ENCODE data around the gene ADA. TPM values are rescaled to one million over a fixed set of nuclear protein-coding genes. Genes with fewer than 3 reads are reported as not detected.

ADA gene
- total and polyA plus RNA-seq, 2 of the 13 experiments (the other 11 are each of a cell fraction or from before 2014, with no cell fraction given) = 2.5 to 11.3 TPM

DNA sequence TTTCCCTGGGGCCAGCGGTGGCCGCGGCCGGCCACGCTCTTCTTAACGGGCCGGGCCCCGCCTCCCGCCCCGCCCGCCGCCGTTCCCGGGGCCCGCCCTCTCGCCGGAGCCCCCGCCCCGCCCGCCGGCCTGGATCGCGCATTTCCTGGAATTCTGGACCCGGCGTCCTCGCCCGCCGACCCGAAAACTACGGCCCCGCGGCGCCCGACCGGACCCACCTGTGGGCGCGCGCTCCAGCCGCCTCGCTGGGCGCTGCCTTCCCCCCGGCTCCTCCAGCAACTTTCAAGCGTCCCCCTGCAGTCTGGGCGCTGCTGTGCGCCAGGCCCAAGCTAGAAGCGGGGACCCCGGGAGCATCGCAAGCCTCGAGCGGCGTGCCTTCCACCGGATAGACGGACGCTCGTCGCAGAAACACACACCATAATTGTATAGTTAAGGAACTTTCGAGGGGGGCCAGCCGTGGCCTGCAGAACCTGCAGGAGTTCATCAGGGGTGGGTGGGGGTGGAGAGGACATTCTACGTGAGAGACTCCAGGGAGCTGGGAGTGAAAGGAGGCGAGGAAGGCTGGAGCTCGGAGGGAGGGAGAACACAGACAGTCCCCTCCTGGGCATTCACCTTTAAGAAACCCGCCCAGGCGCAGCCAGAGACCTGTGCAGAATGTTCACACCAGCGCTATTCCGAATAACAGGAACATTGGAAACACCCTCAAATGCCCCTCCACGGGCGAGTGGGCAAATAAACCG is at the start of gene ADA (continued):
- no peak for TF ChIP-seq ZNF577 (CRISPR knock-in tag; IDR thresholded peaks at IDR 0.05; ENCODE audit: borderline replicate concordance, low read depth)
- TF ChIP-seq, protein P1, sequence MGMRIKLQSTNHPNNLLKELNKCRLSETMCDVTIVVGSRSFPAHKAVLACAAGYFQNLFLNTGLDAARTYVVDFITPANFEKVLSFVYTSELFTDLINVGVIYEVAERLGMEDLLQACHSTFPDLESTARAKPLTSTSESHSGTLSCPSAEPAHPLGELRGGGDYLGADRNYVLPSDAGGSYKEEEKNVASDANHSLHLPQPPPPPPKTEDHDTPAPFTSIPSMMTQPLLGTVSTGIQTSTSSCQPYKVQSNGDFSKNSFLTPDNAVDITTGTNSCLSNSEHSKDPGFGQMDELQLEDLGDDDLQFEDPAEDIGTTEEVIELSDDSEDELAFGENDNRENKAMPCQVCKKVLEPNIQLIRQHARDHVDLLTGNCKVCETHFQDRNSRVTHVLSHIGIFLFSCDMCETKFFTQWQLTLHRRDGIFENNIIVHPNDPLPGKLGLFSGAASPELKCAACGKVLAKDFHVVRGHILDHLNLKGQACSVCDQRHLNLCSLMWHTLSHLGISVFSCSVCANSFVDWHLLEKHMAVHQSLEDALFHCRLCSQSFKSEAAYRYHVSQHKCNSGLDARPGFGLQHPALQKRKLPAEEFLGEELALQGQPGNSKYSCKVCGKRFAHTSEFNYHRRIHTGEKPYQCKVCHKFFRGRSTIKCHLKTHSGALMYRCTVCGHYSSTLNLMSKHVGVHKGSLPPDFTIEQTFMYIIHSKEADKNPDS (CRISPR knock-in tag; IDR thresholded peaks at IDR 0.05) = no peak
- TF ChIP-seq FOXC1 (CRISPR knock-in tag; IDR thresholded peaks at IDR 0.05; ENCODE audit: borderline replicate concordance) = no peak
- no peak for TF ChIP-seq ZNF207 (IDR thresholded peaks at IDR 0.05; ENCODE audit: borderline replicate concordance)
- TF ChIP-seq ZNF282 (IDR thresholded peaks at IDR 0.05; ENCODE audit: partially characterized antibody) = no peak
- TF ChIP-seq FOXP4 (CRISPR knock-in tag; IDR thresholded peaks at IDR 0.05) = no peak
- no peak for TF ChIP-seq ZNF12 (CRISPR knock-in tag; IDR thresholded peaks at IDR 0.05)
- peak; percentile 56; the same call in 1 of the 2 replicates for TF ChIP-seq SNAPC5 (CRISPR knock-in tag; IDR thresholded peaks at IDR 0.05; ENCODE audit: borderline replicate concordance)
- no peak for TF ChIP-seq EEA1 (CRISPR knock-in tag; IDR thresholded peaks at IDR 0.05; ENCODE audit: borderline replicate concordance)
- TF ChIP-seq TARDBP (CRISPR knock-in tag; IDR thresholded peaks at IDR 0.05) = no peak
- no peak for TF ChIP-seq ATF1 (CRISPR knock-in tag; IDR thresholded peaks at IDR 0.05)
- no peak for TF ChIP-seq ZNF607 (CRISPR knock-in tag; IDR thresholded peaks at IDR 0.05; ENCODE audit: borderline replicate concordance)
- TF ChIP-seq IKZF5 (CRISPR knock-in tag; IDR thresholded peaks at IDR 0.05) = no peak
- TF ChIP-seq RELA (CRISPR knock-in tag; IDR thresholded peaks at IDR 0.05) = no peak
- no peak for TF ChIP-seq IKZF1 (IDR thresholded peaks at IDR 0.05)
- TF ChIP-seq, protein P2, sequence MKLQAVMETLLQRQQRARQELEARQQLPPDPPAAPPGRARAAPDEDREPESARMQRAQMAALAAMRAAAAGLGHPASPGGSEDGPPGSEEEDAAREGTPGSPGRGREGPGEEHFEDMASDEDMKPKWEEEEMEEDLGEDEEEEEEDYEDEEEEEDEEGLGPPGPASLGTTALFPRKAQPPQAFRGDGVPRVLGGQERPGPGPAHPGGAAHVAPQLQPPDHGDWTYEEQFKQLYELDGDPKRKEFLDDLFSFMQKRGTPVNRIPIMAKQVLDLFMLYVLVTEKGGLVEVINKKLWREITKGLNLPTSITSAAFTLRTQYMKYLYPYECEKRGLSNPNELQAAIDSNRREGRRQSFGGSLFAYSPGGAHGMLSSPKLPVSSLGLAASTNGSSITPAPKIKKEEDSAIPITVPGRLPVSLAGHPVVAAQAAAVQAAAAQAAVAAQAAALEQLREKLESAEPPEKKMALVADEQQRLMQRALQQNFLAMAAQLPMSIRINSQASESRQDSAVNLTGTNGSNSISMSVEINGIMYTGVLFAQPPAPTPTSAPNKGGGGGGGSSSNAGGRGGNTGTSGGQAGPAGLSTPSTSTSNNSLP (IDR thresholded peaks at IDR 0.05; ENCODE audit: low read depth, low read length) = no peak
- TF ChIP-seq ZNF446 (CRISPR knock-in tag; IDR thresholded peaks at IDR 0.05) = no peak
- no peak for TF ChIP-seq ETV6 (CRISPR knock-in tag; conservative IDR thresholded peaks at IDR 0.05)
- TF ChIP-seq ZFP36L1 (CRISPR knock-in tag; IDR thresholded peaks at IDR 0.05) = no peak
- TF ChIP-seq, protein P3, sequence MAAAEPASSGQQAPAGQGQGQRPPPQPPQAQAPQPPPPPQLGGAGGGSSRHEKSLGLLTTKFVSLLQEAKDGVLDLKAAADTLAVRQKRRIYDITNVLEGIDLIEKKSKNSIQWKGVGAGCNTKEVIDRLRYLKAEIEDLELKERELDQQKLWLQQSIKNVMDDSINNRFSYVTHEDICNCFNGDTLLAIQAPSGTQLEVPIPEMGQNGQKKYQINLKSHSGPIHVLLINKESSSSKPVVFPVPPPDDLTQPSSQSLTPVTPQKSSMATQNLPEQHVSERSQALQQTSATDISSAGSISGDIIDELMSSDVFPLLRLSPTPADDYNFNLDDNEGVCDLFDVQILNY (CRISPR knock-in tag; conservative IDR thresholded peaks at IDR 0.05) = no peak
- TF ChIP-seq SP1 (IDR thresholded peaks at IDR 0.05) = no peak
- peak; percentile 73 for TF ChIP-seq SP1 (CRISPR knock-in tag; IDR thresholded peaks at IDR 0.05)

All from HepG2 (cell line).